Stimulated activated CD4-positive, alpha-beta T cell treated with anti-CD3 and anti-CD28 coated beads, TNF-alpha, amount 100 ng/mL, for 4 hours (primary cell): Measurements from ENCODE around the gene RASGEF1C.

Experiments used
- DNase-seq, 3 experiments: peaks; one replicate each; pipeline ENCODE4 v3.0.0-alpha.2; 2020; ENCODE audit warnings: low read depth in 3 of 3

Gene RASGEF1C

DNA sequence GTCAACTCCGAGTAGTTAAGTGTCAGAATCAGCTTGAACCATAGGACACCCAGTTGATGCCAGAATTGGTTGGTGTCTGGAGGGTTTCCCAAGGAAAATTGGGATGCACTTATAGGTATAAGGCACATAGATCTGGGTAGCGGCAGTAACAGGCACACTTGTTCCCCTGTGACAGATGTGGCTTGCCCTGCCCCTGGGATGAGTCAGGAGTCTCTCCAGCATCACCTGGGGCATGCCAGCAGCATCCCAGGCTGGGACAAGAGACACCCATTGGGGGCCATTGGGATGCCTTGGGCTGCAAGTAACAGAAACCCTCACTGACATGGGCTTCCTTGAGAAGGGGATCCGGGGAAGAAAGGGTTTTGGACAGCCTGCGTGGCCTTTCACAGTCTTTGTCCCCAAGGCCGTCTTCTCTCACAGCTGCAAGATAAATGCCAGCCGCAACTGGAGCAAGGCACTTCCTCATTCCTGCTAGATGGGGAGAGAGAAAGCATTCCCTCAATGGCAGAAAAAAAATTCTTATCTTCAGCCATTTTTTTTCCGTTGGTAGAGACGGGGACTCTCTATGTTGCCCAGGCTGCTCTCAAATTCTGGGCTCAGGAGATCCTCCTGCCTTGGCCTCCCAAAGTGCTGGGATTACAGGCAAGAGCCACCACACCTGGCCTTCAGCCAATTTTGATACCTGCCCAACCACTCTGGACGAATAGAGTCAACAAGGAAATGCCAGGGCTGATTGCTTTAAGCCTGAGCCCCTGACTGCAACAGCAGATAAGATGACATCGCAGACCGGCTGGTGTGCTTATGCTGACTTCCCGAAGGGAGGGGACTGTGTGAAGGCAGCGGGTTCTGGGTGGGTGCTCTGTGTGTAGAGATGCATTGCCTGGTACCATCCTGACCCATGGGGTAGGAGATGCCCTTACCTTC is 124.1 kb downstream of the RASGEF1C start:
- DNase-seq, result no peak

DNA sequence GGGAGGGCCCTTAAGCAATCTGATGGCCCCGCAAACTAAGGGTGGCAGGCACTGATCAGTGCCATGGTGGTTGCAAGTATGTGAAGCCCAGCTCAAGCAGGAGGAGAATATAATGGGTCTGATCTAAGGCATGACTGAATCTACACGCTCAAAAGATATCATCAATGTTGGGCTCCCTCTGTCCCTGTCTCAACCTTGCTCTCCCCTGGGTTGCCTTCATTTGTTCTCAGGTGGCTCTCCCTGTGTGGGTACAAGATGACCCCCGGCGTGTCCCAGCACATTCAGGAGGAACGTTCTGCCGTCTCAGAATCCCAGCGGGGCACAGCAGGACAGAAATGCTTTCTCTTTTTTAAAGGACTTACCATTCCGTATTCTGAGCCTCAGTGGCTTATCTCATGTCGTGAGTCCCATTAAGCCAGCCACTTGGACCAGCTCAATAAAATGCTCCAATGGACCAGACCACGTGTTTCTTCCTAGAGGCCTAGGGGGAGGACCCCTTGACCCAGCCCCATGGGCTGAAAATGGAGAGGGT is 125.4 kb downstream of the RASGEF1C start:
- no peak for DNase-seq

DNA sequence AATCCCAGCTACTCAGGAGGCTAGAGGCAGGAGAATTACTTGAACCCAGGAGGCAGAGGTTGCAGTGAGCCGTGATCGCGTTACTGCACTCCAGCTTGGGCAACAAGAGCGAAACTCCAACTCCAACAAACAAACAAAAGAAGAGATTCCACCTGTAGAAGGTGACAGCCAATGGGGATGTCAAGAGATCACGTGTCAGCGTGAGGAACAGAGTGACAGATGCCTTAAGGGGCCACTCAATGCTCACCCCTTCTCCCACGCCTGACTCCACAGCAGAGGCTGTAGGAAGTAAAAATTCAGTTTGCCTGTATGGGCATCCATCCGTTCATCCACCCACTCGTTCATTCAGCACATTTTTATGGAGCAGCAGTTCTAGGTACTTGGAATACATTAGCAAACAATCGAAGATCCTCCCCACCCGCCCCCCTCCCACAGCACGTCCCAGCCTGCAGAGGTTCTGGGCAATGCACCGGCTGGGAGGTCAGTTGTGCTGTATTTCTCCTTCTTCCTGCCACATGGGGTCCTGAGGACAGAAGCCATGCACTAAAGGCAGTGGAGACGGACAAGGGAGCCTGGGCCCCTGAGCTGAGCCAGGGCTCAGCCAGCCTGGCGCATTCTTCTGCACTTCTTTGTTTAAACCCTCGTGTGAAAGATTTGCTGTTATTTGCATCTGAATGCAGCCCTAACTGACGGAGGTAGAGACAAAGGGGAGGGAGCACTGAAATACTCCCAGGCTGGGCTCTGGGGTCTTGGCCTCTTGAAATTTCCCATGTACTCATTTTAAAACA is 126.2 kb downstream of the RASGEF1C start:
- DNase-seq, result no peak

DNA sequence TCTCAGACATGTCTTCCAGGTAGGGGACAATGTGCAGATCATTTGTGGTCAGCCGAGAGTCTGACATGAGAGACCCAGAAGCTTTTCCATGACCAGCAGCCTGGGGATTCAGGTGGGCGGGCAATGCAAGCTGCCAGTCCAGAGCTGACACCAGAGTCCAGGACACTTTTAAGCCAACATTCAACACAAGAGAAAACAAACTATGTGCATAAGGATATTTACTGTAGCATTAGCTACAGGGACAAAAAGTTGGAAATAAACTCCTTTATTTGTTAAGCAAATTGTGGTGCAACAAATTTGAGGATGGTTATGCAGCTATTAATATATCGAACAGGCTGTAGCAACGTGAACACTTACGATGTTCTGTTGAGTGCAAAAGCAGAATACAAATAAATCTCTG is 127.5 kb downstream of the RASGEF1C start:
- DNase-seq, result no peak

DNA sequence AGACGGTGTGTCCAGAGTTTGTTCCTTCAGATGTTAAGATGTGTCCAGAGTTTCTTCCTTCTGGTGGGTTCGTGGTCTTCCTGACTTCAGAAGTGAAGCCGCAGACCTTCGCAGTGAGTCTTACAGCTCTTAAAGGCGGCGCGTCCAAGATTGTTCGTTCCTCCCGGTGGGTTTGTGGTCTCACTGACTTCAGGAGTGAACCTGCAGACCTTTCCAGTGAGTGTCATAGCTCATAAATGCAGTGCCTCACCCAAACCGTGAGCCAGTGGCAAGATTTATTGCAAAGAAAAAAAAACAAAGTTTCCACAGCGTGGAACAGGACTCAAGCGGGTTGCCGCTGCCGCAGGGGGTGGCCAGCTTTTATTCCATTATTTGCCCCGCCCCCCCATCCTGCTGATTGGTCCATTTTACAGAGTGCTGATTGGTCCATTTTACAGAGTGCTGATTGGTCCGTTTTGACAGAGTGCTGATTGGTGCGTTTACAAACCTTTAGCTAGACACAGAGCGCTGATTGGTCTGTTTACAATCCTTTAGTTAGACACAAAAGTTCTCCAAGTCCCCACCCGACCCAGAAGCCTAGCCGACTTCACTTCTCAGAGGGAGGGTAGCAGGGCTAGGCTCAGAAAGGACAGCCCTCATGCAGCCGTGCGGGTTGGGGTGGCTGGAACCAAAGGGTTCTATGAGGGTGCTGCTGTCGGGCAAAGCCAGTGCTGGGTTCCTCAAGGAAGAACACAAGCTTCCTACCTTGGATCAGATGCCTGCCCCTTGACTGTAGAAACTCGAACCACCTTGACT is 128.3 kb downstream of the RASGEF1C start:
- DNase-seq, result peak in 1 of 3 experiments; percentile 31

DNA sequence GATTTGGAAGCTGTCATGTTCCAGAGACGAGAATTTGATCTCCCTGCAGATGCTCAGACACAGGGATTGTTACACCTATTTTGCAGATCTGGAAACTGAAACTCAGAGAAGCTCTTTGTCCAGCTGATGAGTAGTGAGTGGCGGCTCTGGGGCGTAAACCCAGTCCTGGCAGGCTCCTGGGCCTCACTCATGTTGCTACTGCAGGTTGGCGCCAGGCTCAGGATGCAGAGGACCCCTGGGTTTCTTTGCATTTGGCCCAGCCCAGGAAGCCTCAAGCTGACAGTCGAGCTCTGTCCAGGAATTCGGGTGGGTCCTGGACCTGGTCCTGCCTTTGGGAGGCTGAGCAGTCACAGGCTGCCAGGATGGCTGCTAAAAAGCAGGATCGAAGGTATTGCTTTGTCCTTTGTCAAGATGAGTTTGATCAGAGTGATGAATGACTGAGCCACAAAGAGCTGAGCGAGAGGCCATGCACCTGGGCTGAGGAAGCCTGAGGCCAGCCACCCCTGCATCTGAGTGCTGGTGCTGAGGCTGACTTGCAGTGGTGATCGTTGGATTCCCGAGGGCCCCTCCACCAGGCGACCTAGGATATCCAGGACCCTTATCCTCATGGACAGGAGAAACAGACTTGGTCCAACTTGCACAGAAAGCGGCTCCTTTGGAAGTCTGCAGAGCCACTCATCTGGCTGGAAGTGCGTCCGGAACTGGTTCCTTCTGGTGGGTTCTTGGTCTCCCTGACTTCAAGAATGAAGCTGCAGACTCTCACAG is 129.1 kb downstream of the RASGEF1C start:
- DNase-seq, result no peak

DNA sequence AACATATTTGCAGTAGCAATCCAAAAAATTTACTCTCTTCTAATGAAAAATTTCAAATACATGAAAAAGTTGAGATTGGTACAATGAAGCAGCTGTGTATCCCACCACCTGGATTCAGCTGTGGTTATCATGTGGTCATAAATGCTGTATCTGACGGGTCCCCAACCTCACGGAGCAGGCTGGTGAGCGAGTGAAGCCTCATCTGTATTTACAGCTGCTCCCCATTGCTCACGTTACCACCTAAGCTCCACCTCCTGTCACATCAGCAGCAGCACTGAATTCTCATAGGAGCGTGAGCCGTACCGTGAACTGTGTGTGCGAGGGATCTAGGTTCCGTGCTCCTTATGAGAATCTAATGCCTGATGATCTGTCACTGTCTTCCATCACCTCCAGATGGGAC is 130.7 kb downstream of the RASGEF1C start:
- no peak for DNase-seq

DNA sequence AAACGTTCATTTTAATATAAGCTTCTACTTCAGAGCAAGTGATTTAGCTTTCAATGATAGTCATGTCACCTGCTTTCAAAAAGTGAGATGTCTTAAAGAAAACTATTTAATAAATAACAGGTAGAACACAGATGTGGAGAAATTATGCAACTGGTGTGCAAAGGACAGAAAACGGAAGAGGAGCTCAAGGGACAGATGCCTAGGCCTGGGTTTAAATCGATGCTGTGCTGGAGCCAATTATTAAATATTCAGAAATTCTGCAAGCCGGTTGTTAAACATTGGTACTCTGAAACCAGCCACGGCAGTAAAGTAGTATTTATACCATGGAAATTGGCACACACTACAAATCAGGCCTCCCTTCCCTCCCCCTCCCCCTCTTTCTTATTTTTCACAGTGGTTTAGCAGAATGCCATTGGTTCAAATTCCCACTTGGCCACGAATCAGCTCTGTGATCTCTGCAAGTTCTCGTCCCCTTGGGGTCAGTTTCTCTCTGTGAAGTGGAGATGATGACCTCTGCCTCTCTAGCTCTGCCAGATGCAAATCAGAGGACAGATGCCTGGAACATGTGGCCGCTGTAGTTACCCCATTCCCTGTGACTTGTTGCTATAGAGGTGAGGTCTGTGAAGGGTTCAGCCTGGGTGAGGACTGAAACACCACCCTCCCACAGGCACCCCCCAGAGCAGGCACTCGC is 131.3 kb downstream of the RASGEF1C start:
- DNase-seq, result no peak

DNA sequence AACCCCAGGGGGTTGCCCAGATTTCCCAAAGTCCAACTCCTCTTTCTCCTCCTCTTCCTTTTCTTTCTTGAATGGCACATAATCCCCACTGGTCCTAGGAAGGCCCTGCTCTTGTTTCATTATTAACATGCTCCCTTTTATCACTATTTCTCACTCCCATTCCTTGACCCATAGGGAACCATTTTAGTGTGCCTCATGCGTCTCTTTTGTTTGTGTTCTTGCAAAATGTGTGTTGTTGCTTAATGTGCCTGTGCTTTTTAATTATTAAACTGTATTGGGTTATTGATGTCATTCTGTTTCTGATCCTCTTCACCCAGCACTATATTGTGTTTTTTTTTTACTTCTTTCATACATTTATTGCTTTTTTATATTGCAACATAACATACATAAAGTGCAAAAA is 133.3 kb downstream of the RASGEF1C start:
- DNase-seq, result no peak

DNA sequence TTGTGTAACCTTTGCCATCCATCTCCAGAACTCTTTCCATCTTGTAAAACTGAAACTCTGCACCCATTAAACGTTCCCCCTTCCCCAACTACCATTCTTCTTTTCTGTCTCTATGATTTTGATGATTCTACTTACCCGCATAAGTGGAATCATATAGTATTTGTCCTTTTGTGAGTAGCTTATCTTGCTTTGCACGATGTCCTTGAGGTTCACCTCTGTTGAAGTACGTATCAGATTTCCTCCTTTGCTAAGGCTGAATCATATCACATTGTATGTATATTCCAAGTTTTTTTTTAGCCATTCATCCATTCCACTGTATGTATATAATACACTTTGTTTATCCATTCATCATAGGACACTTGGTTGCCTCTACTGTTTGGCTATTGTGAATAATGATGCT is 134.5 kb downstream of the RASGEF1C start:
- no peak for DNase-seq

DNA sequence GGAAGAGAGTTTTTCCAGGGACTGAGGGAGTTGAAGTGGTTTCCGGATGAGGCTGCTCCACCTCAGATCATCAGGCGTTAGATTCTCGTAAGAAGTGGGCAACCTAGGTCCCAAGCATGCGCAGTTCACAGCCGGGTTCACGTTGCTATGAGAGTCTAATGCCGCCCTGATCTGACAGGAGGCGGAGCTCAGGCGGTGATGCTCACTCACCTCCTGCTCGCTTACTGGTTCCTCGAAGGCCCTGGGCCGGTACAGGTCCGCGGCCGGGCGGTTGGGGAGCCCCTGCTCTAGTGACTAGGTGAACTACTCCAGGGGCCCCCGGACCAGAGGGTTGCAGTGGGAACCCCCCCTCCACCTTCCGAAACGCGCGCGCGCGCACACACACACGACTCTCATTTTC is 136.5 kb downstream of the RASGEF1C start:
- DNase-seq, result no peak

DNA sequence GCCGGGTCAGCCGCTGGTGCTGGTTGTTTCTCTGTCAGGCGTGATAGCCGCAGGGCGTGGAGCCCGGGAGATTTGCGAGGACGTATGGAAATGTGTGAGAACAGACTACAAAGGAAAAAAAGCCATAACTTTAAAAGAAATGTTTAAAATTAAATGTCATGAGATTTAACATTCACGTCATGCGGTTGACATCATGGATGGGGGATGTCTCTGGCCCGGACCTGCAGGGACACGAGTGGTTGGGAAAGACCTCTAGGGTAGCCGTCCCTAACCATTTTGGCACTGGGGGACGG is 136.8 kb downstream of the RASGEF1C start:
- no peak for DNase-seq

DNA sequence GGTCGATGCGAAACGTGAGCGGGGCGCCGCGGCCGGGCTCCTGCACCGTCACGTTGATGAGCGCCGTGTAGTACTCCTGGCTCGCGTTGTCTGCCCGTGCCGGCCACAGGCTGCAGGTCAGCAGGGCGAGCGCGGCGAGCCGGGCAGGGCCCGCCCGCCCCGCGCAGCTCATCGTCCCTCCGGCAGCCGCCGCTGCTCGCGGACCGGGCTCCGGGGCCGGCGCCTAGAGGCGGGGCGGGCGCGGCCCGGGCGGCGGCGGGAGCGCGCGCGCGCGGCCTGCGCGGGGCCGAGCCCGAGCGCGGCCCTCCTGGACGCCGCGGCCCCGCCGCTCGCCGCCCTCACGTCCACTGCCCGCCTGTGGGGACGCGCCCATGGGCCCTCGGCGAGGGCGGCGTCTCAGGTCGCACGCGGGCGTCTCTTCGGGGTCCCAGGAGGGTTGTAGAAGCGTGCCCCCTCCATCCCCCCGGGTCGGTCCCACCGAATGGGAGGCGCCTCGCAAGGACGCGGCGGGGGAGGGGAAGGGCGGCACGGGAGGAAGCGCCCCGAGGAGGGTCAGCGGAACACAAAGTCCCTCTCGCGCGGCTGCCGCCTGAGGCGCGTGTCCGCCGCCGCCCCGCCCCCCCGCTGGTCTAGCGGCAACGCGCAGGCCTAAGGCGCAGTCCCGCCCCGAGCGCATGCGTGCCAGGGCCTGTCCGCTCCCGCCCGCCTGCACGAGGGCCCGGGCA is 137.3 kb downstream of the RASGEF1C start, which contains the start of gene RNF130:
Gene RNF130, minus strand, starts transcription at position 229 of the 725 bp plus-strand sequence. Its CDS starts 57 bp downstream, at position 172.
- DNase-seq, result peak; percentile 75 to 88 (median 77)

DNA sequence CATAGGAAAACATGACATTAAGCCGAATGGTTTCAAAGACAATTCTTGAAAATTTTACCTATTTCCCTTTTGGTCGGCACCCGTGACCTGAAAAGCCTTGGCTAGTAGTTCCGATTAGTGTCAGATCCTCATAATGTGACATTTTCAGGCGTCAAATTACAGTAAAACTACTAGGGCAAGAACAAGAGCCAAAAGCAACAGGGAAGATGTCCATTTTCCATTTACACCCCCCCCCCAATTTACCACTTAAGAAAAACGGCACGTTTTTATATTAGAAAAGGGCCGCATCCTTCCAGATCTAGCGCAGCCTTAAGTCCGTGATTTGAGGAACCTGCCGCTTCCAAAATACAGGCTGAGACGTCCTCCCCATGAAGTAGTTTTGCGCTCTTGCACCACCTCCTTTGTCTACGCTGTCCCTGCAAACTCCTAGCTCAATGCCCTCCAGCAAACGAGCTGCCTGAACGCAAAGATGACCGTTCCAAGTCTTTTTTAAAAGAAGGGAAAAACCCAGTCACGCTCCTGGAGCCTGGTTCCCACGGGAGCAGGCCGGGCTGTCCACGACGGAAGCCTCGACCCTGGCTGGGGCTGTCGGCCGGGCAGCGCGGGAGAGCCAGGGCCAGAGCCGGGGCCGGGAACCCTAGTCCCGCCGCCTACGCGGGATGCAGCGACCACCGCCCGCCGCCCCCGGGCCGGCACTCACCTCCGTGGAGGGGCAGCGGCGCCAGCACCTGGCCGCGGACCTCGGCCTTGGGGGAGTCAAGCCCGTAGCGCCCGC is 138.1 kb downstream of the RASGEF1C start:
- DNase-seq, result no peak

DNA sequence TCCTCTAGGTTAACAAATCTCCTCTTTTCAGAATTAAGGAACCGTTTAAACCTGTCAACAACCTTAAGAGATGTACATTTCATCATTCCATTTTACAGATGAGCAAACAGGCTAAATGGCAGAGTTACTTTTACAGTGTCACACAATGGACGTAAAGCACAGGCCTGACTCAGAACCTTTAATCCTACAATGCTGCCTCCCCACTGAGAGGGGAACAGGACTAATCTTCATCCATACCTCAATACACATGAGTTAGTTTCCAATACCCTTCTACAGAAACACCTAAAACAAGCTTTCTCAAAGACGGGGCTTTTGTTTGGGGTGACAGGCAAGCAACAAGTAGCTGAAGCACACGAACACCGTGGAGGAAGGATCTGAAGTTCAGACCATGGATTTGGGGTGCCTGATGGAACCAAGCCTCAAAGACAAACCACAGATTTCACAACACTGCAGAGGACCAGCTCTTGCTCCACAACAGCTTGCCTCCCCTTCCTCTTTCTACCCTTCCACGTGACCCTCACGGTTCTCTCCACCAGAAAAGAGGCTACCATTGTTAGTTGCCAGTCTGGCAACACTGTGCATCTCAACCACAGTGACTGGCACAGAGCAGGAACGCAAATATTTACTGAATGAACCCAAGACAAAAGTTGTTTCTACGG is 139.3 kb downstream of the RASGEF1C start:
- DNase-seq, result no peak

DNA sequence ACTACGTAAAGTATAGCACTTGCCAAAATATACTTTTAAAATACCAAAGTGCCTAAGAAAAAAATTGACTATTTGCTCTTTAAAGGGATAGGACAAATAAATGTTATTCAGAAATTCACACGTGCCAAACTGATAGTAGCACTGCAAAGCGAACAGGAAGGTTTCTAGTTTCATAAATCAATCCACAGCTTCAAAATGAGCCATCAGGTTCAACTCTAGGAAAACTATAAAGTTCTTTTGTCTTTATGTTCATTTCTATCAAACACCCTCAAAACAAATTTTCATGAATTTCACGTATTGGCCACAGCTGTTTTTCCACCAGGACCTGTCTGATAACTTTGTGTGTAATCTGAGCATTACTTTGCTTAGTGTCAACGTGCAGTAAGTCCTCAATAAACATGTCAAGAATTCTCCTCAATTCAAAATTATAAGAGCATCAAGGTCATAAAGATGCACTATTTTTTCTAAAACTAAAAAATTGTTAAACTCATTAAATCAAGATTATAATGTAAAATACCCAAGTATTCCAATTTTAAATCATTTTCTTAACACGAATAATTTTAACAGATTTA is 140.4 kb downstream of the RASGEF1C start:
- DNase-seq, result no peak

DNA sequence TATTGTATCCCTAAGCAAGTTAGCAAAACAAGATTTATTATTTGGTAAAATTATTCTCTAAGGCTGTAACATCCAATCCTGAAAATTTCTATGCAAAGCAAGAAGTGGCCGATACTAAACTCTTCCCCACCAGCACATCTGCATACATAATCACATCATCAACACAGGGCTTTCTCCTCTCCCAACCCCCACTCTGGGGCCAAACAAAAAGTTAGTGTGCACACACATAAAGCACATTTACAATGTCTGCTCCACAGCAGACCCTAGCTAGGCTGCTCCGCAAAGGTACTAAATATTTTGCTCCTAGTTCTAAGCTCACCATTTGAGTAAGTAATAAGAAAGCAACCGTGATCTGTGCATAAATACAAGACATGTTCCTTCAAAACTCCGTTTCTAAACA is 141.0 kb downstream of the RASGEF1C start:
- no peak for DNase-seq

DNA sequence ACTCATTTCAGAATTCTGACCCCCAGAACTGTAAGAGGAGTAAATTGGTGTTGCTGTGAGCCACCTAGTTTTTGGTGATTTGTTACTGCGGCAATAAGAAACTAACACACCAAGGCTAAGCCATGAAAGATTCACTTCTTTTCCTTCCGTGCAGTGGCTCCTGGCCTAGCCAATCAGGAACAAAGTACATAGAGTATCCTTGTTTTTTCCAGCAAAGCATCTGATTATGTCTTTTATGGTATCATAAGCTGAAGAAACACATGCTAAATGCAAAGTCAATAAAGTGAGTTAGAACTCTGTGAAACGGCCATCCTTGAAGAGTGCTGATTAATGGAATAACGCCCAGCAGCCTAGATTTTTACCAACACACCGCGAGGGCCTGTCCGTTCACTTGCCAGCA is 148.8 kb downstream of the RASGEF1C start:
- DNase-seq, result no peak
